Skeletal muscle cell (primary cell): ENCODE data around the gene SH3RF1.

ENCODE experiments used
- DNase-seq: peaks from one replicate; pipeline ENCODE4 v3.0.0-alpha.2; 2010; ENCODE audit warnings: low read depth
- H3K4me3 ChIP-seq: 2 replicates; pipeline ENCODE4 v1.5.1; 2011; ENCODE audit warnings: low read depth, mild to moderate bottlenecking, control low read depth, low read length, moderate library complexity

The SH3RF1 gene

DNA sequence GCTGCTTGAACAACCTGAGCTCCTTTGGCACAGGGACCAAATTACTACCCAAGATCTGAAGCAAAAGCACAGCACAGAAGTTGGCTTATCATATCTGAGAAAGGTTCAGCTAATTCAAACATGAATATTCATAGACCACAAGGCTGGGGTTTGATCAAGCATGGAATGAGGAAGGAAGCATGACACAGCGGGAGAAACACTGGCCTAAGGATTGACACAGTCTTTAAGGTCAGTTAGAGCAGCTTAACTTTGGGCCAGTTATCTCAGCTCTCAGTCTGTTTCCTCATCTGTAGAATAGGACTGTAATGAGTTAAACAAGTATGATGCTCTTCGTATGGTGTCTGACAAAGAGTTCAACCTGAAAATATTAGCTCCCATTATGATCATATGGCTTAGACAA is 172.2 kb downstream of the SH3RF1 start:
- H3K4me3 ChIP-seq, result no peak overlapping the region
- DNase-seq, result no peak

DNA sequence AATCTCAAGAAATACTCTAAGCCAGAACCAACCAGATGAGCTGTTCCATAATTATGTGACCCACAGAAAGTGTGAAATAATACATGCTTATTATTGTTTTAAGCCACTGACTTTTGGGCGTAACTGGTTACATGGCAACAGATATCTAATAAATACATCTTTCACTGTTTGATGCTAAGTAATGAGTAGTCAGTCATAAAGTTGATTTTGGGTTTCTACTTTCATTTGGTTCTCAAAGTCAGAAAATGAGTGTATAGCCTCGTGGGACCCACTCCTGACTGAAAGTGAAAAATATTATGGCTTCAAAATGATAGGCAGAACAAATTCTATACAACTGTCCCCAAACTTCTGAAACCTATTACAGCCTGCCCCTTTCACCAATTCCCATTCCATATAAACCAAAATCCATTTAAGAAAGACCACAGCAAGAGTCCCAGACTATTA is 172.7 kb downstream of the SH3RF1 start:
- no peak overlapping the region for H3K4me3 ChIP-seq
- DNase-seq, result no peak

DNA sequence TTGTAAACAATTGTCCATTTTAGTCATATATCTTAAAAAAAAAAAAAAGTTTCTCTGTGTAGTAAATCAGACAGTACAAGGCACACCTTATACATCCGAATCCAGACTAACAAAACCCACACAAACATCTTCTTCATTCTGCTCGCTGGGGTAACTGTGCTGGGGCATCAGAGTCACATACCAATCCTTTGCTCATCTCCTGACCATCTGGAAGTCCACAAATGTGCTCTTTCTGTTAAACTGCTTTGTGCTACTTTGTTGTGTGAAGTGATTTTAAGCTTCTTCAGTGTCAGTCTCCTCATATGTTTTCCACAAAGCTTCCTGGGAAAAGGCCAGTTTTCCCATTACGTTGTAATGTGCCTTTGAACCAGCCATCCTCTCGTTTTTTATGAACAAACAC is 174.5 kb downstream of the SH3RF1 start:
- no peak for DNase-seq
- no peak overlapping the region for H3K4me3 ChIP-seq

- no peak for DNase-seq
Observed at GRCh38 chr4:169094656-169095231, 176.0 kb downstream of the SH3RF1 start.

GRCh38 chr4:169092889-169093522 is 177.8 kb downstream of the SH3RF1 start:
- no peak overlapping the region for H3K4me3 ChIP-seq
- DNase-seq, result no peak

More at GRCh38 chr4:169094656-169095231, 176.0 kb downstream of the SH3RF1 start:
- H3K4me3 ChIP-seq, result no peak overlapping the region

DNA sequence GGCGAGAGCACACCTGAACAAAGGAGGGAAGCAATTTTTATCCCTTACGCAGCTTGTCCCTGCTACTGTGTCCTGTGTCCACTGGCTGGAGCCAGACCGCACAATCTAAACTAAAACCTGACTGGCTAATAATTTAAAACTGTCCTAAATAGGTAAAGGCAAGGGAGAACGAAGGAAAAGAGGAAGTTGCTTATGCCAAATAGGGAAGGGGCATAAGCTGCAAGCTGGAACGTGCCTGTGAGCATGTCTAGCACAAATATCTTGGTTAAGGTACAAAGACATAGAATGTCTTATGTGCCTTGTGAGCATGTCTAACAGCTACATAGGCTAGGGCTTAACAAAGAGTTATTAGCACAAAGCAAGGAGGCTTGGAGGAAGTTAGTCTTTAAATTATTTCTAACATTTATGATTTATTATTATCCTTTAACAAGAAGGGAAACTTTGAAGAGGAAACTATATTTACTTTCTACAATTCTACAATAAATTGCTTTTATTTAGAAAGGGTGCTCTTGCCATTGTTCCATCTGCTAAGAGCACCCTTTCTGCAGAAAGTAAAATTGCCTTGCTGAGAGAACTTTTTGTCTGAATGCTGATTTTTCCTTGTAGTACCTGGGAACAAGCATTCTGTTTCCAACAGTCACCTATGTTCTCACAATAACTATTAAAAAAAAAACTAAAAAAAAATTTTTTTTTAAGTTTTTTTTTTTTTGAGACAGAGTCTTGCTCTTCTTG is 180.1 kb downstream of the SH3RF1 start:
- DNase-seq, result no peak
- H3K4me3 ChIP-seq, result no peak overlapping the region

- H3K4me3 ChIP-seq, result no peak overlapping the region
- no peak for DNase-seq
Observed at GRCh38 chr4:169089004-169089403, 181.8 kb downstream of the SH3RF1 start.

- DNase-seq, result no peak
- no peak overlapping the region for H3K4me3 ChIP-seq
Observed at GRCh38 chr4:169084954-169085353, 185.8 kb downstream of the SH3RF1 start.

DNA sequence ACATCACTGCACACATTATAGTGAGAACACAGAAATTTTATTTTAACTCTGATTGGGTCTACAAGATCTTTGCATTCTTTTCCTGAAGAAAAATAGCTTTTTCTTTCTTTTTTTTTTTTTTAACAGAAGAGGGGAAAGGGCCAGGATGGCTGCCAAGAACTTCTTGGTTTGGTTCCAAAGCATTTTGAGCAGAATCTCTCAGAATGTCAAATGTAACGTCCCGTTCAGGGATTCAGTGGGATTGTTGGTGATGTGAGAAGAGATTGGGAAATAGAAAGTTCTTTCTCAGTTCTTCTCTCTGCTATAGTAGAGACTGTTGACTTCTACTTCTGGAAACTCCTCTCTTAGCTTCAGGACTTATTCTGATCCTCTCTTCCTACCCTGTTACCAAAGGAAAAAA is 189.8 kb downstream of the SH3RF1 start:
- peak; percentile 76 for DNase-seq
- H3K4me3 ChIP-seq, result no peak overlapping the region

DNA sequence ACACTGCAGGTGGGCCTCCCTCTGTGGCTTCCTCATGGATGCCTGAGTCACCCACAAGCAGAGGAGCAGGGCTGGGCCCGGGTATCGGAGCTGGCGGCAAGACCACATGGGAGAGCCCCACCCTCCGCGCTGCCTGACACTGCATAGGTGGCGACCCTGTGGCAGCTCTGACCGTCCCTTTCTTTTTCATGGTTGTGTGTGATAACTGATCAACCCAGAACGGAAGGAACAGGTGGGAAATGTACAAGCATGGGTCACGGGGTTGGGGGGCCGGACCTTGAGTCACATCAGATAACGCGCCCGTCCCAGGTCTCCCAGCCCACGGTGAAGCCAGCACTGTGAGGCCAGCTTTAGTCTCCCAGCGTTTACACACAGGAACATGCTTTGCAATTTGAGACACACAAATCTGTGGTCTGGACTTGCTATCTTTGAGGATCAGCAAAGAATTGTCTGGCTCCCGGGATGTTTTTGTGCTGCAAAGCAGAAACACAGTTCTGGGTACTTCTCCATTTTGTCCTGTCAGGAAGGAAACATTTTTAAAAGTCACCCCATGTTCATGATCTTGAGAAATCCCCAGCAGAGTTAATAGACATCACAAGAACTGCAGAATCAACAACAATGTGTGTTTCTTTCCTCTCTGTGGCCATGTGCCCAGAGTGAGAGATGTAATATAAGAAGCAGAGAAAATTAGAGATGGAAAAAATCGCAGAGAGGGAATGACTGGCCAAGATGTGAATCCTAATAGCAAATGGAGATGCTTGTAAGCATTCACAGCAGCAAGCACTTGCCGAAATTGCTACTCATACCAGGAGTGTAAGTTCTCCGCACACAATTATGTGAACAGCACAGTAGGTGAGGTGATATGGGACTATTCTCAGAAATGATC is 190.6 kb downstream of the SH3RF1 start:
- peak overlapping the region; percentile 10 for H3K4me3 ChIP-seq
- DNase-seq, result peak; percentile 71

DNA sequence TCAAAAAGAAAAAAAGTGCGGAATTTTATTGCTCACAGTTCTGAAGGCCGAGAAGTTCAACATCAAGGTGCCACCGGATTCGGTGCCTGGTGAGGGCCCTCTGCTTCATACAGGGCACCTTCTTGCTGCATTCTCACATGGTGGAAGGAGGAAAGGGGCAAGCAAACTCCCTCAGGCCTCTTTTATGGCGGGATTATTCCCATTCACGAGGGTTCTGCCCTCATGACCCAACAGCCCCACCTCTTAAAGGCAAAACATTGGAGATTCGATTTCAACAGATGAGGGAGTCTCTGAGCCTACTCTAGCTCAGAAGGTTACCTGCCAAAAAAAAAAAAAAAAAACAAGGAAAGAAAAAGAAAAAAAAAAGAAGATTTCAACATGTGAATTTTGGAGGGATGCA is 196.6 kb downstream of the SH3RF1 start:
- DNase-seq, result no peak
- H3K4me3 ChIP-seq, result no peak overlapping the region

GRCh38 chr4:169071747-169072146 is 199.0 kb downstream of the SH3RF1 start:
- no peak for DNase-seq
- H3K4me3 ChIP-seq, result no peak overlapping the region

DNA sequence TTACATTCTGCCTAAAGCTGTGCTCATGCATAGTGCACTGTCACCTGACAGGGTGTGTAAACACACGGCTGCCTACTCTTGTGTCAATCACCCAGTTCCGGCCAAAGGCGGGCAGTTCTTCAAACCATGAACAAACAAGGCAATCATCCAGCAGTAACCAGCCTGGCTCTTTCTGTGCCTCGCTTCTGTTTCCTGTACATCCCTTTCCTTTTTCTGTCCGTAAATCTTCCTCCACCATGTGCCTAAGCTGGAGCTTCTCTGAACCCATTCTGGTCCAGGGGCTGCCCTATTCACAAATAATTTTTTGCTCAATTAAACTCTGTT is 199.9 kb downstream of the SH3RF1 start:
- no peak for DNase-seq
- H3K4me3 ChIP-seq, result no peak overlapping the region

DNA sequence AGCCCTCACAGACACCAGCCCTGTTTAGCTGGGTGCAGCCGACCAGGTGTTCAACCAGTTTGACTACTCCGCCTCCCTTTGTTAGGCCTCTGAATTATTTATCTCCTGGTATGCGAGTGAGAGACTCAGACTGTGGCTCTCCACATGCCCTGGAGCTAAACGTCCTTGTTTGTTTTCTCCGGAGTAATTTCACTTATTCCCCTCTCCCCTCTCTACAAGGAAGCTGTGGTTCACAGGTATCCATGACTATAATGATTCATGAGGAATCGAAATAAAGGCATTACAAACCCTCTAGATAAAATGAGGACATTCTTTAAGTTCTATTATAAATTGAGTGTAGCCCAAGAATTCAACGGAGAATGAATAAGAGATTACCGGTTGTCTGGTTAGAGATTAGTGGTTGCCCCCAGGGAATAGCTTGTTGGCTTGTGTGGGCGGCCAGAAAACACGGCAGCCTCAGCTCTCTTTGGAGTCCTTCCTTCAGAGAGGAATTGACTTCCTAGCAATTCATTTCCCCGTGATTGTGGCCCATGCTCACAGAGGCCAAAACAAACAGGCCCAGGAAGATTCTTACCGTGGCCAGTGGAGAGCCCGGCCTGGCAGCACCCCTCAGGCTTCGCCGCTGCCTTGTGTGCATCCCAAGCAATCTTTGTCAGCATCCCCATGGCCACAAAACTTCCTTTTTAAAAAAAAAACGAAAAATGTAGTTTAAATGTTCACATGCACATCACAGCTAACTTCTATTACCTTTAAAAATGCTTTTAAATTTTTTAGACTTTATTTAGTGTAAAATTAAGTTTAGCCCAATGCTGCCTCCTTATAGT is 200.5 kb downstream of the SH3RF1 start:
- no peak overlapping the region for H3K4me3 ChIP-seq
- peak; percentile 96 for DNase-seq

GRCh38 chr4:169068423-169068822 is 202.3 kb downstream of the SH3RF1 start:
- DNase-seq, result no peak
- H3K4me3 ChIP-seq, result no peak overlapping the region

- no peak overlapping the region for H3K4me3 ChIP-seq
- no peak for DNase-seq
Observed at GRCh38 chr4:169066934-169067333, 203.8 kb downstream of the SH3RF1 start.

GRCh38 chr4:169064296-169064695 is 206.5 kb downstream of the SH3RF1 start:
- DNase-seq, result no peak
- H3K4me3 ChIP-seq, result no peak overlapping the region

- no peak for DNase-seq
Observed at GRCh38 chr4:169063441-169063840, 207.3 kb downstream of the SH3RF1 start.

DNA sequence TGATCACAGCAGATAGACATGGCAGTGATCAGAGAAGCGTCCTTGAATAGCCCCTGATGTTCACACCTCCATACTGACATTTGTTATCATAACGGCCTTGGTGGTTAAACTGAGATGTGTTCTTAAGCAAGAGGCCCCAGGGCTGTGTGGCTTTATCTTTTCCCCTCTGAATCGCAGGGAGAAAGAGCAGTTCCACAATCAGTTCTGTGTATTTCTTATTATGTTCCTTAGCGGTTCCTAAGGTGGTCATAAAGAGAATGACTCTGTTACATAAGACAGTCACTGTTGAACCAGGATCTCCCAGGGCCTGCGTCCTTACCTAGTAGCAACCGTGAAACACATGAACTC is 207.9 kb downstream of the SH3RF1 start:
- H3K4me3 ChIP-seq, result no peak overlapping the region
- DNase-seq, result no peak

More at GRCh38 chr4:169063441-169063840, 207.3 kb downstream of the SH3RF1 start:
- H3K4me3 ChIP-seq, result no peak overlapping the region
